HEK293 (cell line): ENCODE results near the gene PHKG2.

Experiments
- FEZF1 ChIP-seq: fragments of 450-650 bp; formaldehyde crosslinking; IDR thresholded peaks from 2 replicates; pipeline ENCODE4 v1.5.1; 2016; ENCODE audit warnings: missing biosample characterization, missing genetic modification characterization
- HOXA7 ChIP-seq: sonication (generic); formaldehyde crosslinking; IDR thresholded peaks from 2 replicates; pipeline ENCODE4 v1.8.1; 2022; ENCODE audit warnings: missing genetic modification reagents, borderline replicate concordance
- SALL2 ChIP-seq: fragments of 450-650 bp; formaldehyde crosslinking; IDR thresholded peaks from 2 replicates; pipeline ENCODE4 v1.5.0; 2017; ENCODE audit warnings: missing biosample characterization, mild to moderate bottlenecking, missing genetic modification characterization, borderline replicate concordance
- SETDB1 ChIP-seq: IDR thresholded peaks from one replicate; pipeline ENCODE4 v1.6.1; 2017; ENCODE audit warnings: mild to moderate bottlenecking, low read length, moderate library complexity, mixed read lengths; ENCODE audit not compliant: insufficient read length
- ZBTB17 ChIP-seq: fragments of 450-650 bp; formaldehyde crosslinking; IDR thresholded peaks from 2 replicates; pipeline ENCODE4 v1.5.1; 2016; ENCODE audit warnings: missing biosample characterization, missing genetic modification characterization
- ZBTB20 ChIP-seq: fragments of 450-650 bp; formaldehyde crosslinking; IDR thresholded peaks from 2 replicates; pipeline ENCODE4 v1.5.1; 2016; ENCODE audit warnings: missing biosample characterization, missing genetic modification characterization
- ZNF174 ChIP-seq: fragments of 450-650 bp; formaldehyde crosslinking; IDR thresholded peaks from 2 replicates; pipeline ENCODE4 v1.5.0; 2017; ENCODE audit warnings: missing biosample characterization, mild to moderate bottlenecking, missing genetic modification characterization
- ZNF175 ChIP-seq: fragments of 450-650 bp; formaldehyde crosslinking; IDR thresholded peaks from 2 replicates; pipeline ENCODE4 v1.5.1; 2016; ENCODE audit warnings: missing biosample characterization, missing genetic modification characterization
- ZNF248 ChIP-seq: fragments of 450-650 bp; formaldehyde crosslinking; IDR thresholded peaks from 2 replicates; pipeline ENCODE4 v1.5.1; 2017; ENCODE audit warnings: missing biosample characterization, missing genetic modification characterization
- ZNF366 ChIP-seq: fragments of 450-650 bp; formaldehyde crosslinking; conservative IDR thresholded peaks from 2 replicates; pipeline ENCODE4 v1.5.1; 2016; ENCODE audit warnings: missing biosample characterization, missing genetic modification characterization
- ZNF510 ChIP-seq: fragments of 450-650 bp; formaldehyde crosslinking; IDR thresholded peaks from 2 replicates; pipeline ENCODE4 v1.5.1; 2018; ENCODE audit warnings: mild to moderate bottlenecking, missing genetic modification characterization, missing biosample characterization; ENCODE audit not compliant: insufficient replicate concordance
- ZNF514 ChIP-seq: fragments of 450-650 bp; formaldehyde crosslinking; IDR thresholded peaks from 2 replicates; pipeline ENCODE4 v1.5.1; 2016; ENCODE audit warnings: missing biosample characterization, missing genetic modification characterization
- ZNF600 ChIP-seq: fragments of 450-650 bp; formaldehyde crosslinking; IDR thresholded peaks from 2 replicates; pipeline ENCODE4 v1.5.1; 2016; ENCODE audit warnings: missing biosample characterization, missing genetic modification characterization
- ZNF624 ChIP-seq: fragments of 450-650 bp; formaldehyde crosslinking; IDR thresholded peaks from 2 replicates; pipeline ENCODE4 v1.5.1; 2017; ENCODE audit warnings: missing biosample characterization, missing genetic modification characterization
- ZNF626 ChIP-seq: fragments of 450-650 bp; sonication (Bioruptor Pico); formaldehyde crosslinking; IDR thresholded peaks from 2 replicates; pipeline ENCODE4 v1.5.1; 2018; ENCODE audit warnings: missing biosample characterization, missing genetic modification characterization, inconsistent platforms
- TF ChIP-seq, protein P1 (sequence below): fragments of 450-650 bp; formaldehyde crosslinking; IDR thresholded peaks from 2 replicates; pipeline ENCODE4 v1.5.1; 2016; ENCODE audit warnings: missing biosample characterization, missing genetic modification characterization
- TF ChIP-seq, protein P2 (sequence below): fragments of 450-650 bp; formaldehyde crosslinking; IDR thresholded peaks from 2 replicates; pipeline ENCODE4 v1.5.1; 2016; ENCODE audit warnings: missing biosample characterization, missing genetic modification characterization
- TF ChIP-seq, protein P3 (sequence below): fragments of 450-650 bp; formaldehyde crosslinking; IDR thresholded peaks from 2 replicates; pipeline ENCODE4 v1.5.1; 2016; ENCODE audit warnings: missing biosample characterization, missing genetic modification characterization
- TF ChIP-seq, protein P4 (sequence below): sonication (generic); formaldehyde crosslinking; IDR thresholded peaks from 2 replicates; pipeline ENCODE4 v1.8.1; 2022; ENCODE audit warnings: mild to moderate bottlenecking, moderate library complexity, missing genetic modification reagents
- TF ChIP-seq, protein P5 (sequence below): fragments of 450-650 bp; formaldehyde crosslinking; IDR thresholded peaks from 2 replicates; pipeline ENCODE4 v1.5.1; 2016; ENCODE audit warnings: missing biosample characterization, missing genetic modification characterization
- TF ChIP-seq, protein P6 (sequence below): fragments of 450-650 bp; formaldehyde crosslinking; IDR thresholded peaks from 2 replicates; pipeline ENCODE4 v1.5.1; 2016; ENCODE audit warnings: missing biosample characterization, missing genetic modification characterization
- TF ChIP-seq, protein P7 (sequence below): fragments of 450-650 bp; formaldehyde crosslinking; IDR thresholded peaks from 2 replicates; pipeline ENCODE4 v1.5.1; 2016; ENCODE audit warnings: missing biosample characterization, missing genetic modification characterization

The PHKG2 gene

DNA sequence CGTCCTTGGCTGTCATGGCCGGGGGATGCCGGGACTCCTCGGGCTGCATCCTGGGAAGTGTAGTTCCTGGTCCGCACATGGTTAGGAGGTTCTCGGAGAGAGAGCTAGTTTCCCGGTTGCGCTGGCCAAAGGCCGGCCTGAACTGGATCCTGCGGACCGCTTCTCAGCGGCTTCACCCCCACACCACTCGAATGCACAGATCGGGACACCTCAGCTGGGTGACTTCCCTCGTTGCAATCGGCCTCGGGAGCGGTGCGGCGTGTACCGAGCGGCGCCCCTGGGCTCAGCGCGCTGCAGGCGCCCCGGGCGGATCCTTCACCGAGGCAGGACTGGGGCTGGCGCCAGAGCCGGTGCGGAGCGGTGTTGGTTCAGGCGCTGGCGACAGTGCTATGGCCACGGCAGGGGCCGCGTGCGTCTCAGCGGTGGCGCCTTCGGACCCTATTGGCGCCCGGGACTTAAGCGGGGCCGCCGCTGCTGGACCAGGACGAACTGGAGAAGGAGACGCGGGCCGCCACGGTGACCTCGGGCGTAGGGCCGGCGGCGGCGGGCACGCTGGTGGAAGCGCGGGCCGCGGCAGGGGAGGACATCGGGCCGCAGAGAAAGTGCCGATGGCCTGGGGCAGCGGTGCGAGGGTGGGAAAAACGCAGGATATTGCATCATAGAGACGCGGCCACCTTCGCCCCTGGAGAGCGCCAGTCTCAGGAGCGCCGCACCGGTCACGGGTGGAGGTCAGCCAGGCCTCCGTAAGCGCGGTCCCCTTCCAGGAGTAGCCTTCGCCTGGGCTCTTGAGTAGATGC is 27.4 kb downstream of the PHKG2 start (continued):
- TF ChIP-seq, protein P1, sequence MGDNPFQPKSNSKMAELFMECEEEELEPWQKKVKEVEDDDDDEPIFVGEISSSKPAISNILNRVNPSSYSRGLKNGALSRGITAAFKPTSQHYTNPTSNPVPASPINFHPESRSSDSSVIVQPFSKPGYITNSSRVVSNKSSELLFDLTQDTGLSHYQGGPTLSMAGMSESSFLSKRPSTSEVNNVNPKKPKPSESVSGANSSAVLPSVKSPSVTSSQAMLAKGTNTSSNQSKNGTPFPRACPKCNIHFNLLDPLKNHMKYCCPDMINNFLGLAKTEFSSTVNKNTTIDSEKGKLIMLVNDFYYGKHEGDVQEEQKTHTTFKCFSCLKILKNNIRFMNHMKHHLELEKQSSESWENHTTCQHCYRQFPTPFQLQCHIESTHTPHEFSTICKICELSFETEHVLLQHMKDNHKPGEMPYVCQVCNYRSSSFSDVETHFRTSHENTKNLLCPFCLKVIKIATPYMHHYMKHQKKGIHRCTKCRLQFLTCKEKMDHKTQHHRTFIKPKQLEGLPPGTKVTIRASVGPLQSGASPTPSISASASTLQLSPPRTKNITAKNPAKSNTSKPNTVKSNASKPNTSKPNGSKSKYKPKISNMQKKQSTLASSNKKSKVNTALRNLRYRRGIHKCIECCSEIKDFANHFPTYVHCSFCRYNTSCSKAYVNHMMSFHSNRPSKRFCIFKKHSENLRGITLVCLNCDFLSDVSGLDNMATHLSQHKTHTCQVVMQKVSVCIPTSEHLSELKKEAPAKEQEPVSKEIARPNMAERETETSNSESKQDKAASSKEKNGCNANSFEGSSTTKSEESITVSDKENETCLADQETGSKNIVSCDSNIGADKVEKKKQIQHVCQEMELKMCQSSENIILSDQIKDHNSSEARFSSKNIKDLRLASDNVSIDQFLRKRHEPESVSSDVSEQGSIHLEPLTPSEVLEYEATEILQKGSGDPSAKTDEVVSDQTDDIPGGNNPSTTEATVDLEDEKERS (tag by site-specific recombination) = no peak
- TF ChIP-seq, protein P2, sequence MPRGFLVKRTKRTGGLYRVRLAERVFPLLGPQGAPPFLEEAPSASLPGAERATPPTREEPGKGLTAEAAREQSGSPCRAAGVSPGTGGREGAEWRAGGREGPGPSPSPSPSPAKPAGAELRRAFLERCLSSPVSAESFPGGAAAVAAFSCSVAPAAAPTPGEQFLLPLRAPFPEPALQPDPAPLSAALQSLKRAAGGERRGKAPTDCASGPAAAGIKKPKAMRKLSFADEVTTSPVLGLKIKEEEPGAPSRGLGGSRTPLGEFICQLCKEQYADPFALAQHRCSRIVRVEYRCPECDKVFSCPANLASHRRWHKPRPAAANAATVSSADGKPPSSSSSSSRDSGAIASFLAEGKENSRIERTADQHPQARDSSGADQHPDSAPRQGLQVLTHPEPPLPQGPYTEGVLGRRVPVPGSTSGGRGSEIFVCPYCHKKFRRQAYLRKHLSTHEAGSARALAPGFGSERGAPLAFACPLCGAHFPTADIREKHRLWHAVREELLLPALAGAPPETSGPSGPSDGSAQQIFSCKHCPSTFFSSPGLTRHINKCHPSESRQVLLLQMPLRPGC (tag by site-specific recombination) = peak; percentile 28; the same call in 1 of the 2 replicates
- TF ChIP-seq ZNF175 (tag by site-specific recombination) = no peak
- TF ChIP-seq ZNF174 = no peak
- peak; percentile 100 for TF ChIP-seq ZNF600 (tag by site-specific recombination)
- no peak for TF ChIP-seq ZNF366
- TF ChIP-seq SALL2 (tag by site-specific recombination) = no peak
- TF ChIP-seq ZBTB17 (tag by site-specific recombination) = peak; percentile 95
- TF ChIP-seq ZNF248 = no peak
- TF ChIP-seq, protein P3, sequence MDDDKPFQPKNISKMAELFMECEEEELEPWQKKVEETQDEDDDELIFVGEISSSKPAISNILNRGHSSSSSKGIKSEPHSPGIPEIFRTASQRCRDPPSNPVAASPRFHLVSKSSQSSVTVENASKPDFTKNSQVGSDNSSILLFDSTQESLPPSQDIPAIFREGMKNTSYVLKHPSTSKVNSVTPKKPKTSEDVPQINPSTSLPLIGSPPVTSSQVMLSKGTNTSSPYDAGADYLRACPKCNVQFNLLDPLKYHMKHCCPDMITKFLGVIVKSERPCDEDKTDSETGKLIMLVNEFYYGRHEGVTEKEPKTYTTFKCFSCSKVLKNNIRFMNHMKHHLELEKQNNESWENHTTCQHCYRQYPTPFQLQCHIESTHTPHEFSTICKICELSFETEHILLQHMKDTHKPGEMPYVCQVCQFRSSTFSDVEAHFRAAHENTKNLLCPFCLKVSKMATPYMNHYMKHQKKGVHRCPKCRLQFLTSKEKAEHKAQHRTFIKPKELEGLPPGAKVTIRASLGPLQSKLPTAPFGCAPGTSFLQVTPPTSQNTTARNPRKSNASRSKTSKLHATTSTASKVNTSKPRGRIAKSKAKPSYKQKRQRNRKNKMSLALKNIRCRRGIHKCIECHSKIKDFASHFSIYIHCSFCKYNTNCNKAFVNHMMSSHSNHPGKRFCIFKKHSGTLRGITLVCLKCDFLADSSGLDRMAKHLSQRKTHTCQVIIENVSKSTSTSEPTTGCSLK (tag by site-specific recombination) = no peak
- TF ChIP-seq, protein P4, sequence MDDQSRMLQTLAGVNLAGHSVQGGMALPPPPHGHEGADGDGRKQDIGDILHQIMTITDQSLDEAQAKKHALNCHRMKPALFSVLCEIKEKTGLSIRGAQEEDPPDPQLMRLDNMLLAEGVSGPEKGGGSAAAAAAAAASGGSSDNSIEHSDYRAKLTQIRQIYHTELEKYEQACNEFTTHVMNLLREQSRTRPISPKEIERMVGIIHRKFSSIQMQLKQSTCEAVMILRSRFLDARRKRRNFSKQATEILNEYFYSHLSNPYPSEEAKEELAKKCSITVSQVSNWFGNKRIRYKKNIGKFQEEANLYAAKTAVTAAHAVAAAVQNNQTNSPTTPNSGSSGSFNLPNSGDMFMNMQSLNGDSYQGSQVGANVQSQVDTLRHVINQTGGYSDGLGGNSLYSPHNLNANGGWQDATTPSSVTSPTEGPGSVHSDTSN = peak; percentile 95
- TF ChIP-seq, protein P5, sequence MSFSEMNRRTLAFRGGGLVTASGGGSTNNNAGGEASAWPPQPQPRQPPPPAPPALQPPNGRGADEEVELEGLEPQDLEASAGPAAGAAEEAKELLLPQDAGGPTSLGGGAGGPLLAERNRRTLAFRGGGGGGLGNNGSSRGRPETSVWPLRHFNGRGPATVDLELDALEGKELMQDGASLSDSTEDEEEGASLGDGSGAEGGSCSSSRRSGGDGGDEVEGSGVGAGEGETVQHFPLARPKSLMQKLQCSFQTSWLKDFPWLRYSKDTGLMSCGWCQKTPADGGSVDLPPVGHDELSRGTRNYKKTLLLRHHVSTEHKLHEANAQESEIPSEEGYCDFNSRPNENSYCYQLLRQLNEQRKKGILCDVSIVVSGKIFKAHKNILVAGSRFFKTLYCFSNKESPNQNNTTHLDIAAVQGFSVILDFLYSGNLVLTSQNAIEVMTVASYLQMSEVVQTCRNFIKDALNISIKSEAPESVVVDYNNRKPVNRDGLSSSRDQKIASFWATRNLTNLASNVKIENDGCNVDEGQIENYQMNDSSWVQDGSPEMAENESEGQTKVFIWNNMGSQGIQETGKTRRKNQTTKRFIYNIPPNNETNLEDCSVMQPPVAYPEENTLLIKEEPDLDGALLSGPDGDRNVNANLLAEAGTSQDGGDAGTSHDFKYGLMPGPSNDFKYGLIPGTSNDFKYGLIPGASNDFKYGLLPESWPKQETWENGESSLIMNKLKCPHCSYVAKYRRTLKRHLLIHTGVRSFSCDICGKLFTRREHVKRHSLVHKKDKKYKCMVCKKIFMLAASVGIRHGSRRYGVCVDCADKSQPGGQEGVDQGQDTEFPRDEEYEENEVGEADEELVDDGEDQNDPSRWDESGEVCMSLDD (tag by site-specific recombination) = no peak
- TF ChIP-seq, protein P6, sequence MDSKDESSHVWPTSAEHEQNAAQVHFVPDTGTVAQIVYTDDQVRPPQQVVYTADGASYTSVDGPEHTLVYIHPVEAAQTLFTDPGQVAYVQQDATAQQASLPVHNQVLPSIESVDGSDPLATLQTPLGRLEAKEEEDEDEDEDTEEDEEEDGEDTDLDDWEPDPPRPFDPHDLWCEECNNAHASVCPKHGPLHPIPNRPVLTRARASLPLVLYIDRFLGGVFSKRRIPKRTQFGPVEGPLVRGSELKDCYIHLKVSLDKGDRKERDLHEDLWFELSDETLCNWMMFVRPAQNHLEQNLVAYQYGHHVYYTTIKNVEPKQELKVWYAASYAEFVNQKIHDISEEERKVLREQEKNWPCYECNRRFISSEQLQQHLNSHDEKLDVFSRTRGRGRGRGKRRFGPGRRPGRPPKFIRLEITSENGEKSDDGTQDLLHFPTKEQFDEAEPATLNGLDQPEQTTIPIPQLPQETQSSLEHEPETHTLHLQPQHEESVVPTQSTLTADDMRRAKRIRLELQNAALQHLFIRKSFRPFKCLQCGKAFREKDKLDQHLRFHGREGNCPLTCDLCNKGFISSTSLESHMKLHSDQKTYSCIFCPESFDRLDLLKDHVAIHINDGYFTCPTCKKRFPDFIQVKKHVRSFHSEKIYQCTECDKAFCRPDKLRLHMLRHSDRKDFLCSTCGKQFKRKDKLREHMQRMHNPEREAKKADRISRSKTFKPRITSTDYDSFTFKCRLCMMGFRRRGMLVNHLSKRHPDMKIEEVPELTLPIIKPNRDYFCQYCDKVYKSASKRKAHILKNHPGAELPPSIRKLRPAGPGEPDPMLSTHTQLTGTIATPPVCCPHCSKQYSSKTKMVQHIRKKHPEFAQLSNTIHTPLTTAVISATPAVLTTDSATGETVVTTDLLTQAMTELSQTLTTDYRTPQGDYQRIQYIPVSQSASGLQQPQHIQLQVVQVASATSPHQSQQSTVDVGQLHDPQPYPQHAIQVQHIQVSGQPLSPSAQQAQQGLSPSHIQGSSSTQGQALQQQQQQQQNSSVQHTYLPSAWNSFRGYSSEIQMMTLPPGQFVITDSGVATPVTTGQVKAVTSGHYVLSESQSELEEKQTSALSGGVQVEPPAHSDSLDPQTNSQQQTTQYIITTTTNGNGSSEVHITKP (tag by site-specific recombination) = no peak
- TF ChIP-seq SETDB1 = no peak
- no peak for TF ChIP-seq ZNF514 (tag by site-specific recombination)
- TF ChIP-seq FEZF1 = no peak
- no peak for TF ChIP-seq ZNF626
- no peak for TF ChIP-seq ZNF510
- TF ChIP-seq, protein P7, sequence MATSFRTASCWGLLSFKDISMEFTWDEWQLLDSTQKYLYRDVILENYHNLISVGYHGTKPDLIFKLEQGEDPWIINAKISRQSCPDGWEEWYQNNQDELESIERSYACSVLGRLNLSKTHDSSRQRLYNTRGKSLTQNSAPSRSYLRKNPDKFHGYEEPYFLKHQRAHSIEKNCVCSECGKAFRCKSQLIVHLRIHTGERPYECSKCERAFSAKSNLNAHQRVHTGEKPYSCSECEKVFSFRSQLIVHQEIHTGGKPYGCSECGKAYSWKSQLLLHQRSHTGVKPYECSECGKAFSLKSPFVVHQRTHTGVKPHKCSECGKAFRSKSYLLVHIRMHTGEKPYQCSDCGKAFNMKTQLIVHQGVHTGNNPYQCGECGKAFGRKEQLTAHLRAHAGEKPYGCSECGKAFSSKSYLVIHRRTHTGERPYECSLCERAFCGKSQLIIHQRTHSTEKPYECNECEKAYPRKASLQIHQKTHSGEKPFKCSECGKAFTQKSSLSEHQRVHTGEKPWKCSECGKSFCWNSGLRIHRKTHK (tag by site-specific recombination) = no peak
- no peak for TF ChIP-seq ZNF624 (tag by site-specific recombination)
- TF ChIP-seq HOXA7 (CRISPR knock-in tag) = no peak
- peak; percentile 94 for TF ChIP-seq ZBTB20
